ENCODE data around the gene SDK1. TPM values are rescaled to one million over a fixed set of nuclear protein-coding genes. Genes with fewer than 3 reads are reported as not detected.

Gene SDK1
- total RNA-seq, 4 donors from 2014 or later: under 0.01 to 16.2 (median 7.2) TPM

- DNase-seq: no peak
- no peaks in the 10 kb centered on the region for H3K36me3 ChIP-seq
- H3K27me3 ChIP-seq: no peaks in the 10 kb centered on the region
- no peaks in the 10 kb centered on the region for H3K4me1 ChIP-seq
- no peaks in the 10 kb centered on the region for H3K9me3 ChIP-seq
- no peak overlapping the region for H3K4me3 ChIP-seq
- intact Hi-C loops (cut with DNase I; ENCODE audit: low total_unique reads): no loop called here
- TF ChIP-seq, protein P1, sequence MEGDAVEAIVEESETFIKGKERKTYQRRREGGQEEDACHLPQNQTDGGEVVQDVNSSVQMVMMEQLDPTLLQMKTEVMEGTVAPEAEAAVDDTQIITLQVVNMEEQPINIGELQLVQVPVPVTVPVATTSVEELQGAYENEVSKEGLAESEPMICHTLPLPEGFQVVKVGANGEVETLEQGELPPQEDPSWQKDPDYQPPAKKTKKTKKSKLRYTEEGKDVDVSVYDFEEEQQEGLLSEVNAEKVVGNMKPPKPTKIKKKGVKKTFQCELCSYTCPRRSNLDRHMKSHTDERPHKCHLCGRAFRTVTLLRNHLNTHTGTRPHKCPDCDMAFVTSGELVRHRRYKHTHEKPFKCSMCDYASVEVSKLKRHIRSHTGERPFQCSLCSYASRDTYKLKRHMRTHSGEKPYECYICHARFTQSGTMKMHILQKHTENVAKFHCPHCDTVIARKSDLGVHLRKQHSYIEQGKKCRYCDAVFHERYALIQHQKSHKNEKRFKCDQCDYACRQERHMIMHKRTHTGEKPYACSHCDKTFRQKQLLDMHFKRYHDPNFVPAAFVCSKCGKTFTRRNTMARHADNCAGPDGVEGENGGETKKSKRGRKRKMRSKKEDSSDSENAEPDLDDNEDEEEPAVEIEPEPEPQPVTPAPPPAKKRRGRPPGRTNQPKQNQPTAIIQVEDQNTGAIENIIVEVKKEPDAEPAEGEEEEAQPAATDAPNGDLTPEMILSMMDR (IDR thresholded peaks at IDR 0.05): no peak
- no peak for TF ChIP-seq POLR2A (IDR thresholded peaks at IDR 0.05)
- no peak overlapping the region for H3K27ac ChIP-seq
These were observed 130.3 kb downstream of the SDK1 start for GRCh38 chr7:3431306-3431705.

- Histone ChIP-seq H3K36me3 (no peaks in the 10 kb centered on the region), H3K9me3 (no peaks in the 10 kb centered on the region), H3K4me3 (no peak overlapping the region), H3K4me1 (no peaks in the 10 kb centered on the region), H3K27ac (no peak overlapping the region), H3K27me3 (no peaks in the 10 kb centered on the region)
- TF ChIP-seq, protein P1 (IDR thresholded peaks at IDR 0.05): no peak
- TF ChIP-seq POLR2A (IDR thresholded peaks at IDR 0.05): no peak
- intact Hi-C loops (cut with DNase I; ENCODE audit: low total_unique reads): no loop called here
- no peak for DNase-seq
These were observed 131.9 kb downstream of the SDK1 start for GRCh38 chr7:3432911-3433310.

DNA sequence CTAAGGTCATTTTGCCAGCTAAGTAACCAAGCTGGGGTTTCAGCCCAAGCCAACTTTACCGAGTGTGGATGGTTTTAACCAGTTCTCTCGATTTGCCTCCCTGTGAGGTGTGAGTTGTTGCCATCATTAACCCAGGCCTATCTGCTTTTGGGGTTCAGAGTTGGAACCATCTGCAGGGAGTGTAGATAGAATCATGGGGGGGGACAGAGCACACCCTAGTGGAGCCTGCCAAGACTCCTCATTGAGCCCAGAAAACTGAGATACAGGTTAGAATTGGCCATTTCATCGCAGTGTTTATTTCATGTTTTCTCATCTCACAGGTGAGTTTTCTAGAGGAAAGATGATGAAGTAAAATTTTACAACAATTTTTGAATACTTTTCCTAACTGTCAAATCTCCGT lies 133.6 kb downstream of the SDK1 start:
- intact Hi-C loops (cut with DNase I; ENCODE audit: low total_unique reads): no loop called here

GRCh38 chr7:3436112-3436511 lies 135.1 kb downstream of the SDK1 start:
- Histone ChIP-seq H3K36me3 (no peaks in the 10 kb centered on the region), H3K27ac (no peak overlapping the region), H3K4me1 (no peaks in the 10 kb centered on the region), H3K9me3 (no peaks in the 10 kb centered on the region), H3K4me3 (no peak overlapping the region), H3K27me3 (no peaks in the 10 kb centered on the region)
- DNase-seq: no peak
- intact Hi-C loops (cut with DNase I; ENCODE audit: low total_unique reads): no loop called here
- TF ChIP-seq, protein P1 (IDR thresholded peaks at IDR 0.05): no peak
- TF ChIP-seq POLR2A (IDR thresholded peaks at IDR 0.05): no peak

More for the DNA sequence above, 133.6 kb downstream of the SDK1 start:
- Histone ChIP-seq H3K4me1 (no peaks in the 10 kb centered on the region), H3K27me3 (no peaks in the 10 kb centered on the region), H3K27ac (no peak overlapping the region), H3K4me3 (no peak overlapping the region), H3K9me3 (no peaks in the 10 kb centered on the region), H3K36me3 (no peaks in the 10 kb centered on the region)
- DNase-seq: no peak
- TF ChIP-seq, protein P1 (IDR thresholded peaks at IDR 0.05): no peak
- TF ChIP-seq POLR2A (IDR thresholded peaks at IDR 0.05): no peak

DNA sequence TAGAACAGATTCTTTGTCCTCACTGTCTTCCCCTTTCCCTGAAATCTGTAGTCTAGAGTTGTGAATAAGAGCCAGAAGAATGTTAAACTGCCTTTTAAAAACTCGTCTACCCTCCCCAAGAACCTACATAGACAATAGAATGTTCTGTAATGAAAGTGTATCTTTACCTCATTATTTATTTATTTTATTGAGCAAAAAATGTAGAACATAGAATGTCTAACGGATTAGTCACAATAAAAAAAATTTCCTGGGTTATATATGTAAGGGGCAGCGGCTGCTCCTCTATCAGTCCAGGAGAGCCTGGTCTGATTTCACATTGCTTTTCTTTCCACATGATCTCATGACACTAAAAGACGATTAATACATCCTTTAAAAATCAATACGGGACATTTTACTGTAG lies 135.7 kb downstream of the SDK1 start:
- H3K9me3 ChIP-seq: no peaks in the 10 kb centered on the region

More for the DNA sequence above, 135.7 kb downstream of the SDK1 start:
- H3K36me3 ChIP-seq: no peaks in the 10 kb centered on the region
- no peak for TF ChIP-seq POLR2A (IDR thresholded peaks at IDR 0.05)
- TF ChIP-seq, protein P1 (IDR thresholded peaks at IDR 0.05): no peak
- H3K27ac ChIP-seq: no peak overlapping the region
- no peak for DNase-seq
- H3K4me1 ChIP-seq: no peaks in the 10 kb centered on the region
- no peaks in the 10 kb centered on the region for H3K27me3 ChIP-seq
- H3K4me3 ChIP-seq: no peak overlapping the region
- intact Hi-C loops (cut with DNase I; ENCODE audit: low total_unique reads): no loop called here

Measured in uterus (tissue), 4 donors.